GM18498 (cell line): ENCODE results near the gene SCML1.

ENCODE experiments used
- ATAC-seq: cut with Tn5 transposase; IDR thresholded peaks from one replicate; pipeline ENCODE4 v1.9.1; 2021; ENCODE audit warnings: mild to moderate bottlenecking, moderate library complexity; ENCODE audit not compliant: unreplicated experiment

SCML1 gene

DNA sequence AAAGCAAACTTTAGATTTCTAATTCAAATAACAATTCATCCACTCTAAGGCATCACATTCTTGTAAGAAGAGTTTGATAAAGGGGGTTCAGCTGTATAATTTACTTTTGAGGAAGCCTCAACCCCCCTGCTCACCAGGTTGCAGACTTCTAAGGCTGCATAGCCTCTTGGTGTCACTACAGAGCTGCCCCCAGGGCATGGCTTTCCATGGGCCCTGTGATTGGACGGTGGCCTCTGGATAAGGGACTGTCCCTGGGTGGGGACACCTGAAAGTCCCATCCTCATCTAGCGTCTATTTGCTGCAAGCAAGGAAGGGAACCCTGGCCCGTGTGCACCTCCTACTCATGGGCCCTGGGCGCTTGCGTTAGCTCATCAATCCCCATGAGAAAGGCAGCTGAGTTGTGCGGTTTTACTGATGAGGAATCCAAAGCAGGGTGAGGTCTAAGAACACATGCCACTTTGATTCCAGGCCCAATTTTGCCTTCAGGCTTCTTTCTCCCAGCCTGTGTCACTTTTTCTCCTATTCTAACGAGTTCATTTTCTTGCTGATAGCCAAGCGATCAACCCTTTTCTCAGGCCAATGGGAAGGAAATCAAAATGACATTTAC, 51.8 kb downstream of the SCML1 start:
- ATAC-seq, result no peak

DNA sequence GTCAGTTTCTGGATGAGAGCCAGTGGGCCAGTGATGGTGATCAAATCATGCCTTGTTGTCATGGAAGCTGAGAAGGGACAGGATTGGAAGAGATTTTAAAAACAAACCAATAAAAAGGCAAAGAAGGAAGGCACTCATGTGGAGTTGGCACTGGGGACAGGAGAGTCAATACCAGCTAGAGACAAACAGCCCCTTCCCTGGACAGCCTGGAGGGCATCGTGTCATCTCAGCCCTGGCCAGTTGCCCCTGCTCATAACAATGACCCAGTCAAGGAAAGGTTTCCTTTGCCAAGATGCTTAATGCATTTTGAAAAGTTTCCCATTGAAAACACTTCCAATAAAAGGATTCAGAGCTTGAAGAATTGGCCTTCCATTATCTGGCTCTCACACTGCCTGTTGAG, 55.5 kb downstream of the SCML1 start:
- ATAC-seq, result no peak

- no peak for ATAC-seq
These were observed 61.6 kb downstream of the SCML1 start for GRCh38 chrX:17798921-17799320.

DNA sequence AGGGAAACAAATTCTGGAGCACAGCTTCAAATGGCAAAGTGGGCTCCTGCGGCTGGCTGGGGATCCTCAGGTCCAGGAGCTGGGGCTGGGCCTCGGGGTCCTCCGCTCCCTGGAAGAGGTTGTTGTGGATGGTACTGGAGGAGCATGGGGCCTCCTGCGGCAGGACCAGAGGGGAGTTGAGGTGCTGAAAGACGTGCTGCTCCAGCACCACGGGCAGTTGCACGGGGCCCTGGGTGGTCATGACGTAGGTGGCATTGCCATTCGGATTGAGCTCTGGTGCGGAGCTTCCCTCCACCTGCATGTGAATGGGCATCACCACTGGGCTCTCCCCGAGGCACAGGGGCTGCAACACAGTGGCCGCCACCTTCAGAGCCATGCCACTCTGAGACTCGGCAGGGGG, 64.1 kb downstream of the SCML1 start:
- no peak for ATAC-seq

DNA sequence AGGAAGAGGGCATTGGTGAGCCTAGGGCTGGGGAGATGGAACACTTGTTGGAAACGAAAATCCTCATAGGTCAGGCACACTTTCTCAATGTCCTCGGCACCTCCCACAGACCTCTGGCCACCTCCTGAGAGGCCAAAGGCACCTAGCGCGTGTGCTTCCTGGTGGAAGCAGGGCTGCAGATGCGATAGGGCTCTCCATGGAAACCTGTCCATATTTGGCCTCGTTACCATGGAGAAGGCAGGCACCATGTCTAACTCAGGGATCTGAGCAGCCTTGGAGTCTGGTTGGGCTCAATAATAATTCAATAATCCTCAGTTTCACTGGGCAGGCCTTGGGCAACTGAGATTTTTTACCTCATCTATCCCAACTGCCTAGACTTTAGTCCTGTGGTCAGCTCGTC, 65.5 kb downstream of the SCML1 start:
- ATAC-seq, result no peak

- no peak for ATAC-seq
These were observed 66.2 kb downstream of the SCML1 start for GRCh38 chrX:17803449-17803848.
